Measurements from ENCODE around the gene OXLD1. TPM values are rescaled to one million over a fixed set of nuclear protein-coding genes. Genes with fewer than 3 reads are reported as not detected.

OXLD1 gene
- 10 to 100 TPM; 56.6 to 60.1 TPM for total RNA-seq

- Mint-ChIP-seq H3K27ac (peak within 1 kb of the TSS; percentile 98), H3K36me3 (peaks cover 18% of the 10 kb centered on the region), H3K27me3 (no peaks in the 10 kb centered on the region), H3K4me1 (peaks cover 43% of the 10 kb centered on the region), H3K4me3 (peak within 1 kb of the TSS; percentile 90), H3K9me3 (no peaks in the 10 kb centered on the region)
- DNase-seq (peak; percentile 93), ATAC-seq (ENCODE audit: low read depth) (peak; percentile 89)
- POLR2A ChIA-PET: interaction anchor here (0.6 to 4.2 kb wide), 9 partner anchors 9 to 115 kb away, joined by 3 to 54 read pairs (median 6); partner anchors contain the start of genes ARL16, FAAP100, HGS and MRPL12
These were observed at the start of gene OXLD1, which contains the start of gene CCDC137 for GRCh38 chr17:81666342-81667191. TSS of gene OXLD1 (minus strand) at chr17:81666605. CDS start at chr17:81666577, 28 bp downstream. TSS of gene CCDC137 (plus strand) at chr17:81666737. CDS start at chr17:81666767, 30 bp downstream.

- no peak overlapping the region for H3K4me3 Mint-ChIP-seq
- H3K27ac Mint-ChIP-seq: no peak overlapping the region
- DNase-seq: no peak
- H3K27me3 Mint-ChIP-seq: no peaks in the 10 kb centered on the region
- no peaks in the 10 kb centered on the region for H3K9me3 Mint-ChIP-seq
- ATAC-seq (ENCODE audit: low read depth): no peak
- H3K36me3 Mint-ChIP-seq: peaks cover 1% of the 10 kb centered on the region
- H3K4me1 Mint-ChIP-seq: peaks cover 14% of the 10 kb centered on the region
- POLR2A ChIA-PET: interaction anchor here (0.5 kb wide), 1 partner anchor 210 kb away, joined by 3 read pairs; no protein-coding TSS in a partner anchor
These were observed 48.9 kb upstream of the OXLD1 start for GRCh38 chr17:81715107-81715871.

DNA sequence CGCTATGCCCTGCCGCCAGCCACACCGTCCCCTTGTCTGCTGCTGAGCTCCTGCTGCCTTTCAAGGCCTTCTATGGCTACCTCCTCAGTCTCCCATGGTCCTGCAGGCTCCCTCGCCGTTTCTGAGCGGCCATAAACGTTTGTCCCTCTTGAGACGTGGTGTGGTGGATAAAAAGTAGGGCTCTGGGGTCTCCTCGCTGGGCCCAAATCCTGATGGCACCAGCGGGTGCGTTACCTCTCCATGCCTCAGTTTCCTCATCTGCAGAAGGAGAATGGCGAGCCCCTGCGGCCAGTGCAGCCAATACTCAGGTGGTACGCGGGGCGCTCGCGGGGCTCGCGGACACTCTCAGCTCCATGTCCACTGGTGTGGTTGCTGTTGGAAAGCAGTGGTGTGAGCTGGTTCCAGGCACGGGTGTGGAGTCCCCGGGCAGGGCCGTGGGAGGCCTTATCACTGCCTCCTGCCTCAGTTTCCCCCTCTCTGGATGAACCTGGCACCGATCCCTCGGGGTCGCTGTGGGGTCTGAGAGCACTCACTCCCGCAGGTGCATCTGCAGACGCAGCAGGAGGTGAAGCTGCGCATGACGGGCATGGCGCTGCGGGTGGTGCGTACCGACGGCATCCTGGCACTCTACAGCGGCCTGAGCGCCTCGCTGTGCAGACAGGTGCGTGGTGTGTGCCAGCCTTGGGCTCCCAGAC, 48.2 kb upstream of the OXLD1 start:
- Mint-ChIP-seq H3K9me3 (no peaks in the 10 kb centered on the region), H3K4me3 (no peak overlapping the region), H3K27ac (no peak overlapping the region), H3K4me1 (peaks cover 17% of the 10 kb centered on the region), H3K36me3 (peaks cover 1% of the 10 kb centered on the region), H3K27me3 (no peaks in the 10 kb centered on the region)
- POLR2A ChIA-PET: interaction anchor here (0.5 to 4.2 kb wide), 2 partner anchors 12 to 209 kb away, joined by 3 to 59 read pairs; partner anchors contain the start of gene MRPL12
- DNase-seq (no peak), ATAC-seq (ENCODE audit: low read depth) (no peak)

- no peak overlapping the region for H3K27ac Mint-ChIP-seq
- no peaks in the 10 kb centered on the region for H3K27me3 Mint-ChIP-seq
- POLR2A ChIA-PET: interaction anchor here (1.3 to 4.2 kb wide), 3 partner anchors 11 to 30 kb away, joined by 4 to 59 read pairs (median 15); partner anchors contain the start of genes ARL16, HGS and MRPL12
- DNase-seq: no peak
- ATAC-seq (ENCODE audit: low read depth): no peak
- peaks cover 17% of the 10 kb centered on the region for H3K4me1 Mint-ChIP-seq
- H3K9me3 Mint-ChIP-seq: no peaks in the 10 kb centered on the region
- H3K4me3 Mint-ChIP-seq: peak overlapping the region; percentile 22
- no peaks in the 10 kb centered on the region for H3K36me3 Mint-ChIP-seq
These were observed 47.4 kb upstream of the OXLD1 start for GRCh38 chr17:81713556-81714411.

DNA sequence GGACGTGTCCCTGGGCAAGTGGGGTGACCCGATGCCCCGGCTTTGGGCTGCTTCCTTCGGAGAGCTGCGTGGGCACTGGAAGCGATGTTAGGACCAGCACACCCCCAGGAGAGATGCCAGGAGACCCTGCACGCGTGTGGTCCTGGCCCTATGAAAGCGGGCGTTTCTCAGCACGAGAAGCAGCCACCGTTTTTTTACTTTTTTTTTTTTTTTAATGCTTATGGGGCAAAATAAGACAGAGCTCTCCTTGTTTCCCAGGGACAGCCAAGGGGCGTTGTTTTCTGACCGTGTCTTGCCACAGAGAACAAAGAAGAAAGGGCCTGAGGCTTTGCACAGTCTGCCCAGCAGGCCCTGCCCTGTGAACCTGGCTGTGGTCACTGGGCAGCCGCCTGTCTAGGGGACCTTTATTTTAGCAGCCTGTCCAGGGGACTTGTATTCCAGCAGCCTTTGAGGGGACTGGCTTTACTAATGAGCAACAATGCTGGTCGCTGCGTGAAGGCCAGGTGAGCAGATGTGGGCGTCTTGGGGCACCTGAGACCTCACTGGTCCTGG, 46.7 kb upstream of the OXLD1 start:
- DNase-seq: no peak
- Mint-ChIP-seq H3K36me3 (no peaks in the 10 kb centered on the region), H3K27me3 (no peaks in the 10 kb centered on the region), H3K27ac (peak overlapping the region; percentile 77), H3K4me3 (peak overlapping the region; percentile 89), H3K4me1 (peaks cover 17% of the 10 kb centered on the region), H3K9me3 (no peaks in the 10 kb centered on the region)
- ATAC-seq (ENCODE audit: low read depth): no peak
- POLR2A ChIA-PET: interaction anchor here (0.6 to 4.2 kb wide), 6 partner anchors 10 to 153 kb away, joined by 3 to 59 read pairs (median 4); partner anchors contain the start of genes ARL16, CCDC137, HGS and MRPL12

- Mint-ChIP-seq H3K27me3 (no peaks in the 10 kb centered on the region), H3K4me1 (peaks cover 17% of the 10 kb centered on the region), H3K9me3 (no peaks in the 10 kb centered on the region), H3K27ac (peak overlapping the region; percentile 77), H3K36me3 (no peaks in the 10 kb centered on the region), H3K4me3 (peak overlapping the region; percentile 89)
- no peak for DNase-seq
- ATAC-seq (ENCODE audit: low read depth): peak; percentile 24
- POLR2A ChIA-PET: interaction anchor here (0.6 to 4.2 kb wide), 6 partner anchors 10 to 153 kb away, joined by 3 to 59 read pairs (median 4); partner anchors contain the start of genes ARL16, CCDC137, HGS and MRPL12
These were observed 46.1 kb upstream of the OXLD1 start for GRCh38 chr17:81712468-81713003.

DNA sequence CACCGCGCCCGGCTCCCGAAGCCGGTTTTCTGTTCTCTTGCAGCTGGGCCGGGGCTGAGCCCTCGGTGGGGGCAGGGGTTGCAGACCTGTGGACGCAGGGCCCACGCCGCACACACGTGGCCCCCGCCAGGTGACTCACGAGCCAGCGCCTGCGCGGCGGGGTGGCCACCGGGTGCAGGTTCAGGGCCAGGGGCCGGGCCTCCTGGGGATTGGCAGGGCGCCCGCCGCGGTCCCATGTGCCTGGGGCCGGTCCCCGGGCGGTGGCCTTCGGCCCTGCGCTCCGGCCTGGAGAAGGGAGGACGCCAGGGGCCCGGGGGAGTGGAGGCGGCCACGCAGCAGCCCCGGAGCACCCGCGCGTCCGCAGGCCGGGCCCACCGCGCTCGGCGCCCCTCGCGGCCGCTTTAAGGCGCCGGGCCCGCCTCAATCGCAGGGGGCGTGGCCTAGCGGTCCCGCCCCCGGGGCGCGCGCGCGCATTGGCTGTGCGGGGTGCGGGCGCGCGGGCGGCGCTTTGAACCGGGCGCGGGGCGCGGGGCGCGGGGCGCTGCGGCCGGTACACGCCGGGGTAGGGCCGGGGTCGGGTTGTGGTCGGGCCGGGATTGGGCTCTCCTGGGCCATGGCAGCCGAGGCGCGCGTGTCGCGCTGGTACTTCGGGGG, 45.5 kb upstream of the OXLD1 start, which contains the start of gene SLC25A10:
Gene SLC25A10 (plus strand): TSS at position 471 of the 654 bp plus-strand sequence. CDS start 143 bp downstream, at position 614.
- Mint-ChIP-seq H3K27ac (peak within 1 kb of the TSS; percentile 86), H3K4me3 (peak within 1 kb of the TSS; percentile 89), H3K27me3 (no peaks in the 10 kb centered on the region), H3K4me1 (peaks cover 17% of the 10 kb centered on the region), H3K9me3 (no peaks in the 10 kb centered on the region), H3K36me3 (no peaks in the 10 kb centered on the region)
- POLR2A ChIA-PET: interaction anchor here (0.6 to 4.2 kb wide), 11 partner anchors 9 to 1569 kb away, joined by 3 to 59 read pairs (median 5); partner anchors contain the start of genes ARL16, HGS and MRPL12
- ATAC-seq (ENCODE audit: low read depth): peak; percentile 85
- DNase-seq: peak; percentile 92

DNA sequence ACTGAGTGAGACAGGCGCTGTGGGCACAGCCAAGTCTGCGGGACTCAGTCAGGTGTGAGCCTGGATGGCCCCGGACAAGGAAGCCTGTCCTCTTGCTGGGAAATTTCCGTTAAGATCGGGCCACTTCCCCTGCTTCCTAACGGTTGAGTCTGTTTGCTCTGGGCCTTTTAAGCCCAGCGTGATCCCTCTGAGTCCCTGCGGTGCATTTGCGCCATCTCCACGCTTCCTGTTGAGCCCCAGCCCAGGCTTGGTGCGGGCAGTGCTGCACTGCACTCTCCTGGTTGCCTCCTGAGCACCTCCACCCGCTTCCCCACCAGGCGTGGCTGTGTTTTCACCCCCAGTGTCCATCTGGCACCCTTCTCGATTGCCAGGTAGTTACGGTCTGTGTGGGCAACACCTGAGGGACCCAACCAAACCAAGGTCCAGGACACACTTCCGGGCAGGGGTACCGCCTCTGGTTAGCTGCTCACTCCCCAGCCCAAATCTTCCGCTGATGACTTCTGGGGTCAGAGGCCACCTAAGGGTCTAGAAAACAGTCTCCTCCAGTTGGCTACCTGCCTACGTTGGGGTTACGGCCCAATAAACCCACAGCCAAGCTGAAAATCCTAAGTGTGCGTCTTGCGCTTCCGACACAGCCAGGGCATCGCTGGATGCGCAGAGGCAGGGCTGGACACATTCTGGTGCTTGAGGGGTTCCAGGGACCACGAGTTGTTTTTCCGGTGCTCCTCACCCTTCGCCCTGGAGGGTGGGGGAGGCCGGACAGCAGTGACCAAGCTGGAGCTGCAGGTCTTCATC, 44.3 kb upstream of the OXLD1 start:
- peak; percentile 63 for DNase-seq
- Mint-ChIP-seq H3K4me3 (peak overlapping the region; percentile 78), H3K27me3 (no peaks in the 10 kb centered on the region), H3K4me1 (peaks cover 18% of the 10 kb centered on the region), H3K27ac (peak overlapping the region; percentile 86), H3K9me3 (no peaks in the 10 kb centered on the region), H3K36me3 (peaks cover 8% of the 10 kb centered on the region)
- peak; percentile 26 for ATAC-seq (ENCODE audit: low read depth)
- POLR2A ChIA-PET: interaction anchor here (0.7 to 4.2 kb wide), 9 partner anchors 8 to 606 kb away, joined by 3 to 59 read pairs (median 4); partner anchors contain the start of genes ARL16, GPS1, HGS and MCRIP1

DNA sequence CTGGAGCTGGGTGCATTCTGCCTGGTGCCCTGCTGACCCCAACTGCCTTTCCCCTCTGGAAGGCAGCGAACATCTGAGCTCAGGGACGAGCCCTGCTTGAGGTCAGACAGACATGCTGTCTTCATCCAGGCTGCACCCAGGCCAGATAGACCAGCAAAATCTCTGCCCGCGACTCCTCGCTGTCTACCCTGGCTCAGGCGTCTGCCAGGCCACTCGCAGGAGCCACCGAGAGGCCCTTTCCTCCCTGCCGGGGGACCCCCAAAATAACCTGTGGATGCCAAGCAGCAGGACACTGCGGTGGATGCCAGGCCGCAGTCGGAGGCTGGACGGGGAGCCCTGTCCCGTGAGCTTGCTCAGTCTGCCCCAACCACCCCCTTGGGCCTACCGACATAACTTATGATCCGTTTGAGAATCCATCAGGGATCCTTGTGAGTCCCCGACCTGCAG, 42.4 kb upstream of the OXLD1 start:
- Mint-ChIP-seq H3K27ac (peak overlapping the region; percentile 40), H3K4me1 (peaks cover 23% of the 10 kb centered on the region), H3K9me3 (no peaks in the 10 kb centered on the region), H3K27me3 (no peaks in the 10 kb centered on the region), H3K36me3 (peaks cover 14% of the 10 kb centered on the region), H3K4me3 (no peak overlapping the region)
- DNase-seq: no peak
- no peak for ATAC-seq (ENCODE audit: low read depth)
- POLR2A ChIA-PET: interaction anchor here (0.7 to 1.1 kb wide), 2 partner anchors 25 to 195 kb away, joined by 3 read pairs; partner anchors contain the start of genes ARL16 and HGS
